ENCODE results near the gene GRAMD1A.

GRAMD1A gene

DNA sequence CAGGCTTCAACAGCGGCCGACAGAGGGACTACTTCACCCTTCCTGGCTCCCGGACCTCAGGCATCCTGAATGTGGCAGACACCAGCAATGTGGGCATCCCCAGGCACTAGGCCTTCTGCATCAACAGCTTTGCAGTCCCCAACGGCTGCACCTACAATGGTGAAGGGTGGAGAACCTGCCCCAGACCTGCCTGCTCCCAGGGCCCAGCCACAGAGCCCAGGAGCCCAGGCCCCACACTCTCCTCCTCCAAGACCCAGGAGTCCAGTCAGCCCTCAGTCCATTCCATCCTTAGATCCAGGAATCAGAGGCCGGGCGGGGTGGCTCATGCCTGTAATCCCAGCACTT, 75.9 kb downstream of the GRAMD1A start:
- Histone ChIP-seq H3K36me3 (ENCODE audit: insufficient read depth, low read length) (no peaks in the 10 kb centered on the region), H3K4me3 (ENCODE audit: low read depth in 1 of 2, low read length in 2 of 2) (no peak overlapping the region), H3K9me3 (ENCODE audit: low read length) (no peaks in the 10 kb centered on the region), H3K4me1 (ENCODE audit: insufficient read depth, low read length) (no peaks in the 10 kb centered on the region), H3K27ac (ENCODE audit: low read depth, low read length) (no peak overlapping the region), H3K9ac (ENCODE audit: low read length) (no peak overlapping the region), H3K27me3 (ENCODE audit: control insufficient read depth in 1 of 2, insufficient read depth in 2 of 2, low read length in 2 of 2) (no peaks in the 10 kb centered on the region)
